GM18951 (cell line): Measurements from ENCODE around the gene MYBPHL.

Experiments used
- POLR2A ChIP-seq: IDR thresholded peaks from 4 replicates; pipeline ENCODE4 v1.6.1; 2011; ENCODE audit warnings: mild to moderate bottlenecking; ENCODE audit not compliant: insufficient read length, insufficient read depth; ENCODE audit errors: extremely low read depth
- in situ Hi-C: fragments of 300-500 bp; cut with MboI; formaldehyde crosslinking; loops from one replicate; pipeline ENCODE4 v1.12.0; 2022; ENCODE audit warnings: low sequenced_read_pairs, mixed read lengths, inconsistent platforms; ENCODE audit not compliant: unreplicated experiment

Gene MYBPHL

GRCh38 chr1:109280862-109281261, 25.9 kb downstream of the MYBPHL start:
- in situ Hi-C loops: no loop called here
- TF ChIP-seq POLR2A: no peak

- no peak for TF ChIP-seq POLR2A
- in situ Hi-C loops: no loop called here
Measured at GRCh38 chr1:109279615-109280278, 27.1 kb downstream of the MYBPHL start.

GRCh38 chr1:109277434-109278204, 29.2 kb downstream of the MYBPHL start:
- TF ChIP-seq POLR2A: no peak
- in situ Hi-C loops: no loop called here

GRCh38 chr1:109275706-109276345, 31.0 kb downstream of the MYBPHL start:
- TF ChIP-seq POLR2A: no peak
- in situ Hi-C loops: no loop called here

GRCh38 chr1:109274533-109275476, 32.0 kb downstream of the MYBPHL start:
- in situ Hi-C loops: no loop called here
- TF ChIP-seq POLR2A: no peak

GRCh38 chr1:109273570-109274288, 33.1 kb downstream of the MYBPHL start:
- in situ Hi-C loops: no loop called here
- TF ChIP-seq POLR2A: no peak

- in situ Hi-C loops: no loop called here
- TF ChIP-seq POLR2A: no peak
Measured at GRCh38 chr1:109272831-109273547, 33.8 kb downstream of the MYBPHL start.

- in situ Hi-C loops: no loop called here
- no peak for TF ChIP-seq POLR2A
Measured at GRCh38 chr1:109272021-109272799, 34.6 kb downstream of the MYBPHL start.

GRCh38 chr1:109271458-109271857, 35.4 kb downstream of the MYBPHL start:
- in situ Hi-C loops: no loop called here
- TF ChIP-seq POLR2A: no peak

- in situ Hi-C loops: no loop called here
Measured at GRCh38 chr1:109270623-109271317, 36.0 kb downstream of the MYBPHL start.

More at GRCh38 chr1:109270623-109271317, 36.0 kb downstream of the MYBPHL start:
- no peak for TF ChIP-seq POLR2A
